Activated CD4-positive, alpha-beta T cell treated with anti-CD3 and anti-CD28 coated beads, Interleukin-2, Interleukin-6, amounts not matched to agents 100 ng/mL and 50 ng/mL, durations not matched to agents 16 hours and 8 hours (primary cell): ENCODE measurements around the gene NXF3.
"Not testable (repeated sequence)": the region's sequence is repeated elsewhere in the genome, so short reads cannot be mapped to it uniquely, and the experiment has no call there.

Experiments
- DNase-seq: peaks from one replicate; pipeline ENCODE4 v3.0.0-alpha.2; 2020

The NXF3 gene

DNA sequence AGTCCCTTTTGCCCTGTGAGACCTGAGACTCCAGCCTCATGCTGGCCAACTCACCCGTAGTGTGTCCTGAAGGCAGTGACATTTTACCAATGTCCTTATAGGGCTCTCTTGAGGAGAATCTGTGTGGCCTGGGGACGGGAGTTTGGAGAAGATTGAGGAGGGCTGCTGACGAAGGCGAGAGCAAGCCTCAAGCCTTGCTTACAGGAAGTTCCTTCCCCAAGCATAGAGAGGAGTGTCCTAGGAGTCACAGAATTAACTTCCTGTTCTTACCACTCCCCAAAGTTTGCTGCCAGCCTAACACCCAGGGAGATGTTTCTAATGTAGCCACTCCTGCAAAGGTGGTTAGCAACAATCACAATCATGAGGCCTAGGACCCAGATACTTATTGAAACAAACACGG, at the start of gene NXF3:
NXF3 (minus strand) TSS at position 202 of the 400 bp plus-strand sequence; CDS start at position 82, 120 bp downstream.
- DNase-seq: no peak

- DNase-seq: not testable (repeated sequence)
Measured at GRCh38 chrX:103136528-103136927, 43.6 kb upstream of the NXF3 start.

- no peak for DNase-seq
Measured at GRCh38 chrX:103124284-103124683, 31.3 kb upstream of the NXF3 start.

- DNase-seq: no peak
Measured at GRCh38 chrX:103120748-103121147, 27.8 kb upstream of the NXF3 start.

DNA sequence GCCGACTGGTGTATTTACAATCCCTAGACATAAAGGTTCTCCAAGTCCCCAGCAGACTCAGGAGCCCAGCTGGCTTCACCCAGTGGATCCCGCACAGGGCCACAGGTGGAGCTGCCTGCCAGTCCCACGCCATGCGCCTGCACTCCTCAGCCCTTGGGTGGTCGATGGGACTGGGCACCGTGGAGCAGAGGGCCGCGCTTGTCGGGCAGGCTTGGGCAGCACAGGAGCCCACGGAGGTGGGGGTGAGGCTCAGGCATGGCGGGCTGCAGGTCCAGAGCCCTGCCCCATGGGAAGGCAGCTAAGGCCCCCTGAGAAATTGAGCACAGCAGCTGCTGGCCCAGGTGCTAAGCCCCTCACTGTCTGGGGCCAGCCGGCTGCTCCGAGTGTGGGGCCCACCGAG, 24.0 kb upstream of the NXF3 start:
- DNase-seq: not testable (repeated sequence)

DNA sequence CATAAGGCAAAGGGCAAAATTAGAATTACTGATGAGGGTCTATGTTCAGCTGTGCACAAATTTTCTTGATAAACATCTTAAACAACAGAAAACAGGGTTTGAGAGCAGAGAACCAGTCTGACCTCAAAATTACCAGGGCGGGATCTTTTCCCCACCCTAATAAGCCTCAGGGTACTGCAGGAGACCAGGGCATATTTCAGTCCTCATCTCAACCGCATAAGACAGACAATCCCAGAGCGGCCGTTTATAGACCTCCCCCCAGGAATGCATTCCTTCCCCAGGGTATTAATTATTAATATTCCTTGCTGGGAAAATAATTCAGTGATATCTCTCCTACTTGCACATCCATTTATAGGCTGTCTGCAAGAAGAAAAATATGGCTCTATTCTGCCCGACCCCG, 16.6 kb upstream of the NXF3 start:
- DNase-seq: not testable (repeated sequence)

DNA sequence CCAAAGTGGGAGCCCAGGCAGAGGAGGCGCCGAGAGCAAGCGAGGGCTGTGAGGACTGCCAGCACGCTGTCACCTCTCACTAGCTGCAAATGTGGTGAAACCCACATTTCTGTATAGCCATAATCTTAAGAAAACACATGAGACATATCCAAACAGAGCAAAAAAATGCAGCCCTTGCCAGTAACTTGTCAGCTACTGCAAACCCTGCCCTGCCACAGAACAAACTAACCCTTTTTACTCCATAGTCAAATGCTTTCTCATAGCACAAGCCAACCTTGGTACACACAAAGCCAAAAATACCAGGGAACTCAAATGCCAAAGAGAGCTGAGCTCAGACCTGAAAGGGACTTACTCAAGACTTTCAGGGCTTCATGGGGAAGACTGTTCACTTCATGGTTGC, 14.9 kb upstream of the NXF3 start:
- no peak for DNase-seq

DNA sequence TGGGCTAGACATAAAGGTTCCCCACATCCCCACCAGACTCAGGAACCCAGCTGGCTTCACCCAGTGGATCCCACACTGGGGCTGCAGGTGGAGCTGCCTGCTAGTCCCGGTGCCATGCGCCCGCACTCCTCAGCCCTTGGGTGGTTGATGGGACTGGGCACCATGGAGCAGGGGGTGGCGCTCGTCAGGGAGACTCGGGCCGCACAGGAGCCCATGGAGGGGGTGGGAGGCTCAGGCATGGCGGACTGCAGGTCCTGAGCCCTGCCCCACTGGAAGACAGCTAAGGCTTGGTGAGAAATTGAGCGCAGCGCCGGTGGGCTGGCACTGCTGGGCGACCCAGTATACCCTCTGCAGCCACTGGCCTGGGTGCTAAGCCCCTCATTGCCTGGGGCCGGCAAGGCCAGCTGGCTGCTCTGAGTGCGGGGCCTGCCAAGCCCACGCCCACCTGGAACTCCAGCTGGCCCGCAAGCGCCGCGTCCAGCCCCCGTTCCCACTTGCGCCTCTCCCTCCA, 14.3 kb upstream of the NXF3 start:
- DNase-seq: not testable (repeated sequence)

GRCh38 chrX:103104370-103104769, 11.4 kb upstream of the NXF3 start:
- not testable (repeated sequence) for DNase-seq

DNA sequence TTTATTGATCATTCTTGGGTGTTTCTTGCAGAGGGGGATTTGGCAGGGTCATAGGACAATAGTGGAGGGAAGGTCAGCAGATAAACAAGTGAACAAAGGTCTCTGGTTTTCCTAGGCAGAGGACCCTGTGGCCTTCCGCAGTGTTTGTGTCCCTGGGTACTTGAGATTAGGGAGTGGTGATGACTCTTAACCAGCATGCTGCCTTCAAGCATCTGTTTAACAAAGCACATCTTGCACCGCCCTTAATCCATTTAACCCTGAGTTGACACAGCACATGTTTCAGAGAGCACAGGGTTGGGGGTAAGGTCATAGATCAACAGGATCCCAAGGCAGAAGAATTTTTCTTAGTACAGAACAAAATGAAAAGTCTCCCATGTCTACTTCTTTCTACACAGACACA, 10.9 kb upstream of the NXF3 start:
- DNase-seq: not testable (repeated sequence)

DNA sequence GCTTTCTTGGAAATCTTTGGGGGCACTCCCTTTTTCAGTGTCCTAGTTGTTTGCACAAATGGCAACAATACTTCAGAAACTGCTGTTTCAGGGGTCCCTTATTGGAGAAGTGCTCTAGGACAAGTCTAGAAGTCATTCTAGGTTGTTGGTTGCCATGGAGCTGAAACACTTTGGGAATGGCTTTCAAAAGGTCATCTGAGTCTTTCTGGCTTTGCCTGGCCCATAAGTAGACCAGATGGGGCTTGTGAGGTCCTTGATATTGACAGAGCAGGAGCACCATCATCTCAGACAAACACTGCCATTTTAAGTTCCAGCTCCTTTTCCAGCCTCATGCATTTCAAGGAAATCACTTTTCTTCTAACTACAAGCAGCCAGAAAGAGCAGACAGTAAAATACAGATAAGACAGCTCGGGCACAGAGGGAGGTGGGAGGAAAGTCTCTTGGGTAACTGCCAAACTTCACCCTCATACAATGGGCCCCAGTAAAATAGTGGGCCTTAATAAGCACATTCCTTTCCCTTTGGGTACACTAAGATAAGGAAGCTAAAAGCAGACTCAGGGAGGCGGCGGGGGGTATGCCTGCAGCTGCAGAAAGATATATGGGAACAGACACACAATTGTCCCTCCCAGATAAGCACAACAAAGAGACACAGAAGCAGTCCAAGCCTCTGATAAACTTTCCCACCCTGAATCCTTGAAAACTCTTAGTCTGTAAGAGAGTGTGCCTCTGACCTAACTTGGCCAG, 8.5 kb upstream of the NXF3 start:
- DNase-seq: no peak

DNA sequence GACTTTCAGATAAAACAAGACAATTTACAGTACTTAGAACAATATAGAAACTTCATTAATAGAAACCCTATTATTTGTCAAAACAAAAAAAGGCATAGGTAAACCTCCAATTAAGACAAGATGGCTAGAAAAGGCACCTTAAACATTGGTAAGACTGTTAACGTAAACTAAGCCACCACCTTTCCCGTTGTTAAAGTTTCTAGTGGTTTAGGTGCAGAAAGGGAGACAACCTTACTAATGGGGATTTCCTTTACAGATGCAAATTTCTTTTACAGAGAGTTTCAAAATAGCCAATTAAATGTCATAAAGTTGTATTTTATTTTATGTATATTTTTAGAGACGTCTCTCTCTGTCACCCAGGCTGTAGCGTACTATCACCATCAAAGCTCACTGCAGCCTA, 7.5 kb upstream of the NXF3 start:
- DNase-seq: no peak

DNA sequence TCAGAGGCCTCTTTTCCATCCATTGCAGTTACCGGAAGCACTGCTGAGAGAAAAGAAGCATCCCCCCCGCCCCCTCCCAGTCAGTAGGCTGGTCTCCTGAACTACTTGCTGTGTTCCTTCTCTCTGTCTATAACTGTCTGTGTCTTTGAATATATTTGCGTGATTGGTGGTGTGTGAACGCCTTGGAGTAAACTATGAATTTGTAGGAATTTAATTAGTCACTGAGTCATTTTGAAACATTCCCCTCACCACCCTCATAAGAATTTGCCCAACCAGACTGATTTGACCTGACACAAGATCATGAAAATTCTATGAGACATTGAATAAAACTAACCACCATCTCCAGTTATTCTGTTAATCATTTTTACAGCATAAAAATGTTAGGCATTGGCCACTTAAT, 6.7 kb upstream of the NXF3 start:
- DNase-seq: no peak

DNA sequence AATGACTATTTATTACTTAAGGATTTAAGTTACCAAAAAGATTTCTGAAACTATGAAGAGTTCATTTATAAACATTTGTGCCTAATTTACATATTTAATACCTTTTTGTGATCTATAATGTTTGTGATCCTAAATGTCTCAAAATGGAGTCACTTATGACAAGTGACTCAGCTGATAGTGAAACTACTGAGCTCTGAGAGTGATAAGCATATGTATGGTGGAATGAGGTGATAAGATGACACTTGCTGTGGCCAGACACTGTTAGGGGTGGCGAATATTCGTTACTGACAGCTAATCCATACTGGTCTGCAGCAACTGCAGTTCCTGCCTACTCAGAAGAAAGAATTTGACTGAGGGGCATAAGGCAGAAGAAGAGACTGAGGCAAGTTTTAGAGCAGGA, 5.5 kb upstream of the NXF3 start:
- no peak for DNase-seq

DNA sequence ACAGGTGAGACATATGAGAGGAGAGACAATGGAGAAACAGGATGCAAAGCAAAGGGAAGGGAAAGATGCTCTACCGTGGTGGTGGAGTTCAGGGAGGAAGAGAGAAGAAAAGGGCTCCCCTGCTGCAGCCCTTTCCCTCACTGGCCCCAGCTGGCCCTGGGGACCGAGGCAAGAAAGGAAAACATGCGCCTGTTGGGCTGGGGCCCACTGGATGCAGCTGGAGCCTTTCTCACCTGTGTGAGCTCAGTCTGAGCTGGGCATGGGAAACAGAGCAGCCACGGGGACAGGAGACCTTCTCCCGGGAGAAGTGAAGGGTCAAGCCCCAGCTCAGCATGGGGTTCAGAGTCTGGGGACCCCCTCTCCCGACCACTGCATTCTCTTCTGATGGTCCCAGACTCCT, 11.9 kb downstream of the NXF3 start:
- no peak for DNase-seq

- no peak for DNase-seq
Measured at GRCh38 chrX:103073467-103073866, 19.5 kb downstream of the NXF3 start.

DNA sequence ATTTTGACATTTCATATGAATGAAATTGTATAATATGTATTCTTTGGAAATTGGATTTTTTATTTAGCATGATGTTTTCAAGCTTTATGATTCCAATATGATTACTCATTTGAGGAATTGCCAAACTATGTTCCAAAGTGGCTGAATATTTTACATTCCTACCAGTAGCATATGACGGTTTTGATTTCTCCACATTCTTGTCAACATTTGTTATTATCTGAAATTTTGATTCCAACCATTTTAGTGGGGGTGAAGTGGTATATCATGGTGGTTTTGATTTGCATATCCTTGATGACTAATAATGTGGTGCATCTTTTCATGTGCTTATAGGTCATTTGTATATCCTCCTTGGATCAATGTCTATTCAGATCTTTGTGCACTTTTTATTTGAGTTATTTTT, 26.3 kb downstream of the NXF3 start:
- no peak for DNase-seq

DNA sequence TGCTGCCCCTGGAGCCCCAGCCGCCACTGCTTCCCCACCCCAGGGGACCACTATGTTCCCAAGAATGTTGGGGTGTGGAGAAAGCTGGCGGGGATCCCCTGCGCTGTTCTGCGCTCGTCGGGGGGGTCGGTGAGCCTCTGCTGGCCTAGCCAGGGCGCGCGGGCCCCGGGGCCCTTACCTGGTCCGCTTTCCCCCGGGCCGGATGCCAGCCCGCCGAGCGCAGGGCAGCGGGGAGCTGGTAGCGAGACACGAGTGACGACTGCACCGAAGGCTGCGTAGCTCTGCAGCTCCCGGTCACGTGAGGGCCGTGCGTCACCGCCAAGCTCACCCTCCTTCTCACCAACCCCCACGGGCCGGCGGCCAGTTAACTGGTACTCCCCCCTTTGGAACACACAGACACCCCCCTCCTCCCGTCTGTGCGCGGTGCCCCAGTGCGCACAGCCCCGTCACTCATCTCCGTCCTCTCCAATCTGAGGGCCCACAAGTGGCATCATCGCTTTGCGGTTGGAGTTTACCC, 29.0 kb downstream of the NXF3 start, which contains the start of gene BEX1:
BEX1 (minus strand) TSS at position 254 of the 517 bp plus-strand sequence. CDS start 897 bp downstream, outside the sequence.
- DNase-seq: peak; percentile 10

DNA sequence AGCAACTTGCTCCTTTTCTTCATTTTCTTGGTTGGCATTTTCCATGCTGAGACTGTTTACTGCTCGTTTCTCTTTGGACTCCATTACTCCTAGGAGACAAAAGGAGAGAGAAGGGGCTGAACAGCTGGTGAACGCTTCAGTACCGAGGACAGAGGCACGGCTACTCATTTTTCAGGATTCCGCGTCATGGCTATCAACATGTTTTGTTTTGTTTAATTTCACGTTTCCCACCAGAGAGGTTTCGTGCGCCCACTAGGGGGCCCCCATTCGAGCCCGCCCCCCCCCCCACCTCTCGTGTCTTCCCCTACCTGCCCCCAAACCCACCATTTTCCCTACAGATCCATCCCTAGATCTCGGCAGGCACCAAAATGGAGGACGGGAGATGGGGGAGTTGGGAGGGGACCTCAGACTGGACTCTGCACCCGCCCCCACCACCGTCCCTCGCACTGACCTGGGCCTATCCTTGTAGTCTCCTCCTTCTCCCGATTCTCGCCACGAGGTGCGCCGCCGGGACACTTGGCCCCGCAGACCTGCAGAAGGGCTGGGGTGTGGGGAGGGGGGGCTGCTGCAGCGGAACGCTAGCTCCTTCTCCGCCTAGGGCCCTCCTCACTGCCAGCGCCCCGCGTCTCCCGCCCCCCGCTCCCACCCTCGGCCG, 29.6 kb downstream of the NXF3 start:
- DNase-seq: no peak

DNA sequence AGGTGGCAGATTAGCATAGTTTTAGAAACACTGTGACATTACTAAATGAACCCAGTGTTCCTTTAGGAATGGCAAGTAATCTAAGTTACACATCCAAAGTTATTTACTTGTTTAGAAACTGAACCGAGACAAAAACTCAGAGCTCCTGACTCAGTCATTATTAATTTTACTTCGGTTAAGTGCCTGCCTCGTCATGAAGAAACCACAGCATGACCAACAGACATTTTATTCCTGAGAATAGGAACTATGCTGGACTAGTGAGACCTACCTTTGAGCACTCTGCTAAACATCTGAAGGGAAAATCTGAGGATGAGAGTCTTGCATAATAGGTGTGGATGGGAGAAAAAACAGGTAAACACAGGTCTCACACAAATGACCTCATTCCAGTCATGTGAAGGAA, 31.5 kb downstream of the NXF3 start:
- DNase-seq: no peak

- no peak for DNase-seq
Measured at GRCh38 chrX:103056902-103057301, 36.0 kb downstream of the NXF3 start.

GRCh38 chrX:103052625-103053024, 40.3 kb downstream of the NXF3 start:
- DNase-seq: no peak

GRCh38 chrX:103051260-103051789, 41.6 kb downstream of the NXF3 start:
- no peak for DNase-seq

DNA sequence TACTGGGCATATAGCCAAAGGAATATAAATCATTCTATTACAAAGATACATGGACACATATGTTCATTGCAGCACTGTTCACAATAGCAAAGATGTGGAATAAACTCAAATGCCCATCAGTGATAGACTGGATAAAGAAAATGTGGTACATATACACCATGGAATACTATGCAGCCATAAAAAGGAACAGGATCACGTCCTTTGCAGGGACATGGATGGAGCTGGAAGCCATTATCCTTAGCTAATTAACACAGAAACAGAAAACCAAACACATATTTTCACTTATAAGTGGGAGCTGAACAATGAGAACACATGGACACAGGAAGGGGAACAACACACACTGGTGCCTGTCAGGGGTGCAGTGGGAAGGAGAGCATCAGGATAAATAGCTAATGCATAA, 59.6 kb downstream of the NXF3 start:
- not testable (repeated sequence) for DNase-seq
